Stimulated activated CD8-positive, alpha-beta memory T cell treated with anti-CD3 and anti-CD28 coated beads, Interleukin-15, amount 100 ng/mL, for 1 hour (primary cell): ENCODE results near the gene CCDC24.

ENCODE experiments used
- DNase-seq: peaks from one replicate; pipeline ENCODE4 v3.0.0-alpha.2; 2020; ENCODE audit warnings: low read depth

Gene CCDC24

GRCh38 chr1:44027320-44027719, 35.9 kb downstream of the CCDC24 start:
- no peak for DNase-seq

DNA sequence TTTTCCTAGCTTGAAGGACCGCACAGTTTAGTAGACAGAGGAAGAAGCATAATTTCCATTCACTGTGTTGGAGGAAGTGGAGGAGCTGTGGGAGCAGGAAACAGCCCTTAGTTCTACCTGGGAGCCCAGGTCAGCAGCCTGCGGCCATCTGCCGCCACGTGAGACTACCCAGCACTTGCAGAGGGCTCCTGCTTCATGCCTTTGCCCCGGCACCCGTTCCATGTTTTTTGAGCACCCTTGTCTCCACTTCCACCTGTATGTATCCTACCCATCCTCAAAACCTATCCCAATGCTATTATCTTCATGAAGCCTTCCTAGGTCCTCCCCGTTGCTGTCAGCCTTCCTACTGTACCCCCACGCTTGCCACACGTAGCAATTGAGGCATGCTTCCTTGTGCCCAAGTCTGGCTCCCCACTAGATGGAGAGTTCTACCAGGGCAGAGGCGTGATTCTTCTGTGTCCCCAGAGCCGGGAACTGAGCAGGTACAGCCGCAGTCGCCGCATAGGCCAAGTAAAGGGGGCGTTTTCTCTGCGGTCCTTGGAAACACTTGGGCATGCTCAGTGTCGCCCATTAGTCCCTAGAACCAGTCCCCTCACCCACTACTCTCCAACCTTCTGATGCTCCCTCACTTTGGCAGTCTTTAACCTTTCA, 38.0 kb downstream of the CCDC24 start:
- no peak for DNase-seq

GRCh38 chr1:44029911-44030604, 38.7 kb downstream of the CCDC24 start:
- DNase-seq: peak; percentile 67

DNA sequence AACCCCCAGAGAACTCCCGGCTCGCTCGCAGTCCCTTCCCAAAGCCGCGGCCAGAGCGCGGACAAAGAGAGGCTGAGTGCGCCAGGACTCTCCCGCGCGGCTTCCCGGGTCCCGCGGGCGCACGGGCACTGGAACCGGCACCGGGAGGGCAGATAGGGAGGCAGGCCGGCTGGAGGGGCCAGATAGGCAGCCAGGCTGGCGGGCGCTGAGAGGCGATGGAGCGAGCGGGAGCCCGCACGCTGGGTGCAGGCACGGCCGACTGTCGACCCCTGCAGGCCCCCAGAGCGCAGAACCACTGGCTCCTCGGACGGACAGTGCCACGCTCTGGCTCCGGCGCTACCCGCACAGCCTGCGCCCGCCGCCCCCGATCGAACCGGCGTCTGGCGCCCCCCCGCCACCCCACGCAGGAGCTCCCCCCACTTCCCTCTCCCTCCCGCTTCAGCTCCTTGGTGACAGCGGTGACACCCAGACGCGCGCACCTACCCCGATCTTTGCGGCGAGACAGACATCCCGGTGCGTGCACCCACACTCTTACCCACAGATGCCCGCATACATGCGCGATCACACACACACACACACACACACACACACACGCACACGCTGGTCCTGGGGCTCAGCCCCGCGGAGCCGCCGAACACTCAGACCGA, 39.3 kb downstream of the CCDC24 start:
- DNase-seq: no peak

GRCh38 chr1:44031252-44032169, 40.1 kb downstream of the CCDC24 start, which contains the start of gene SLC6A9:
SLC6A9 (minus strand) TSS chr1:44031462; CDS start chr1:44024277, 7,185 bp downstream.
- no peak for DNase-seq

DNA sequence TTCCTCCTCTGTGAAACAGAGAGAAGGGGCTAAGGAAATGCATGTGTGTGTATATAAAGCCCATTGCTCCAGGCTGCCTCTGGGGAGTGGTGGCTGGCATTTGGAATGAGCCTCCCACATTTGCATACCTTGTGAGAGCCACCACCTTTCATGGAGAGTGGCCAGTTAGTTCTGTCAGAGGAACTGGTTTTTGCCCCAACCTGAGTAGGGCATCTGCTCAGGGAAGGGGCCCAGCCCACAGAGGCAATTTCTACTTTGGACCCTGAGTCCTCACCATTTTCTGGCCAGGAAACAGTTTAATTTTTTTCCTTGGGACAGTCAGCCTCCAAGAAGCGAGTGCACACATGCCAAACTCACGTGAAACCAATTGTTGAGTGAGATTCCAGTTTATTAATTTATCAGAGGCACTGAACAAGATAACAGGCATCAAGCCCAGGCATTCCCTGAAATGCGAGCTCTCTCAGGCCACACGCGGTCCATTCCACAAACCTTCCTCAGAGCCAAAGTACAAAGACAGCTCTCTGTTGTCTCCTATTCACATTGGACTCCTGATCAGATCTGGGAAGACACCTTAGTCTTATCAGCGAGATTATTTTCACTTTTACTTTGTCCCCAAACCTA, 40.9 kb downstream of the CCDC24 start:
- DNase-seq: no peak

- no peak for DNase-seq
These were observed 41.7 kb downstream of the CCDC24 start for GRCh38 chr1:44033041-44033575.

- no peak for DNase-seq
These were observed 42.4 kb downstream of the CCDC24 start for GRCh38 chr1:44033756-44034155.

- DNase-seq: no peak
These were observed 43.0 kb downstream of the CCDC24 start for GRCh38 chr1:44034423-44034822.

DNA sequence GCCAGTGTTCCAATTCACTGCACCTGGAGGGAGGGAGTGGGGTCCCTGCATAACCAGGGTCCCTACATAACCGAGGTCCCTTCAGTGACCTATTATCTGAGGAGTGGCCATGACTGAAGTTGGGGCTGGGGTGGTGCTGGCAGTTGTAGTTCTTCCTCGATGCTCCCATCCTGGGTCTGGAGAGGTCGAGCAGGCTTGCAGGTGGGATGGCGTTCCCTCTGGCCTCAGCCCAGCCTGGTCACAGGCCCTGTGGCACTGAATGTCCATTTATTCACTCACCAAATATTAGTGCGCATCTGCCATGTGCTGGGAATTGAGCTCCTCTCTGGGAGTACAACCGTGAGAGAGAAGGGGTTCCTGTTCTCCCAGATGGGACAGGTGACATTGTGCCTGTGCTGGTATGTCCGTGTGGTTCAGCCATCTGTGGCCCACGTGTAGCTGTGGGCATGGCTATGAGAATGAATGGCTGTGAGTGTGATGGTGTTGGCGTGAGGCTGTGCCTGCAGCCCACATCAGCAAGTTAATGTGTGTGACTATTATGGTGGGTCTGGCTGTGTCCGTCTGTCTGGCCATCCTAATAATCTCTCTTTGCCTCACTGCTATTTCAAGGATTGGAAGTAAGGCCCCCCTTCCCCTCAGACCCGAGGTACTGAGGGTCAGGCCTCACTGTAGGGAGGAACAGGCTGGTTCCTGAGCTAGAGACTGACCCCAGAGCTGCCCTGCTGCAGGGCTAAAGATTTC, 43.7 kb downstream of the CCDC24 start:
- DNase-seq: no peak

DNA sequence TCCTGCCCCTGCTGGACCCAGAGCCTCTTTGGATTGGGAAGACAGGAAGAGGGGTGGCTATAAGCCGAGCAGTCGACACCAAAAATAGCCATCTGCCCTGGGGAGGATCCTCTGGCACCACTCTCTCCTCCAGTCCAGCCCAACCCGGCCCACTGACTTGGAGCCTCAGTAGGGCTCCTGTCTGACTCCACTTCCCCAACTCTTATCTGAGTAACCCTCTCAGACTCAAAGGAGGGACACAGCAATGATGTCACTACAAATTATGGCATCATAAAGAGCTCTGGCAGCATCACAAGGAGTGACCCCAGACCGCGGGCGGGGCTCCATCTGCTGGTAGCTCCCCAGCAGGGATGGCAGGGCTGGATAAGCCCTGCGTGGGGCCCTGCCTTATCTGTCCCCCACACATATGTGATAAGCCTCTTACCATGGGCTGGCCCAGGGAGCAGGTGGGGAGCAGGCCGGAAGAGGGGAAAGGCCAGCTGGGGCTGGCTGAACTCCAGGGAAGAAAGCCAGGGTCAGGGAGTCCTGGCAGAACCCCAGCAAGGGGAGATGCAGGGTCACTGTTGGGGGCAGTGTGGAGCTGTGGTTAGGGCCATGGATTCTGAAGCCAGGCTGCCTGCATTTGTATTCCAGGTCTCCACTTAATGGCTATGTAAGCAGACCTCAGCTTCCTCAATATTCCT, 44.5 kb downstream of the CCDC24 start:
- no peak for DNase-seq

- DNase-seq: peak; percentile 35
These were observed 45.2 kb downstream of the CCDC24 start for GRCh38 chr1:44036409-44037139.

DNA sequence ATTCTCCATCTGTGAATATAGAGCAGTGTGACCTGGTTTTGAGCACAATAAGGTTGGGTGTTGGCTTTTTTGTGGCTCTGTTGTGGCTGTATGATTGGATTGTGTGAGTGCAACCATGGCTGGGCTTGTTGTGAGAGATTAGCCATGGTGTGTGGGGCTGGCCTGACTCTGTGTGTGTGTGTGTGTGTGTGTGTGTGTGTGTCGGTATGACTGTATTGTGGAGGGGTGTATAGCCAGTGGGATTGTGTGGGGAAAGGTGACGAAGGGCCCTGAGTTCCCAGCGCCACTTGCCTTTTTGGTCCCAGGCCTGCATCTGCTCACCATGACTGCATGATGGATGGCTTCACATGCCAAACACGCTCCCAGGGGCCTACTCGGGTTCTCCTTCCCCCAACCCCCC, 45.8 kb downstream of the CCDC24 start:
- no peak for DNase-seq

DNA sequence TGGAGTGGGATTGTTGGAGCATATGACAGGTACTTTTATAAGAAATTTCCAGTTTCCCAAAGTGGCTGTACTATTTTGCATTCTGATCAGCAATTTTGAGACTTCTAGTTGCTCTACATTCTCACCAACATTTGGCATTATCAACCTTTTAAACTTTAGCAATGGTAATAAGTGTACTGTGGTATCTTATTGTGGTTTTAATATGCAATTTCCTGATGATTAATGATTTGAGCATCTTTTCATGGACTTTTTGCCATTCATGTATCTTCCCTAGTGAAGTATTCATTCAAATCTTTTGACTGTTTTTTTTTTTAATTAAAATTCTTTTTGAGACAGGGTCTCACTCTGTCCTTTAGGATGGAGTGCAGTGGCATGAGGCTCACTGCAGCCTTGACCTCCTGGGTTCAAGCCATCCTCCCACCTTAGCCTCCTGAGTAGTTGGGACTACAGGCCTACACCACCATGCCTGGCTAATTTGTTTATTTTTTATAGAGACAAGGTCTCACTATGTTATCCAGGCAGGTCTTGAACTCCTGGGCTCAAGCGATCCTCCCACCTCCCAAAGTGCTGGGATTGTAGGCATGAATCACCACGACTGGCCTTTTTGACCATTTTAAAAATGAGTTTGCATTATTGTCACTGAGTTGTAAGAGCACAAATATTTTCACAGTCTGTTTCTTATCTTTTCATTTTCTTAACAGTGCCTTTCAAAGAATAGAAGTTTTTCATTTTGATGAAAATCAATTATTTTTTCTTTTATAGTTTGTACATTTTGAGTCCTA, 47.7 kb downstream of the CCDC24 start:
- no peak for DNase-seq

DNA sequence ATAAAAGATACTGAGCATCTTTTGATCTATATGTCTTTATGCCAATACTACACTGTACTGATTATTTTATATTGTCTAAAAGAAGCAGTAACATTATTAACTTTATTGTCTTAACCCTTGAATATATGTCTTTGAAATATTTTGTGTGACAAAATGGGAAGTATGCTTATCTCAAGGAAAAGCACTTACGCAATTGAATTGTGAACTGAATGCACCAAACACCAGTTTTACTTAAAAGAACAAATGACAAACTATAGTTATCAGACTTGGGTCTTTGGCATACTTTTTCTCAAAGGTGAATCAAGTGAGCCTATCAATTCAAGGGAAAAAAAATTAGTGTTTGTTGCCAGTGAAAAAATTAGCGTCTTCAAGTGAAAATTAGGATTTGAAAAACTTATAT, 49.0 kb downstream of the CCDC24 start:
- no peak for DNase-seq

- DNase-seq: no peak
These were observed 49.4 kb downstream of the CCDC24 start for GRCh38 chr1:44040846-44041245.

DNA sequence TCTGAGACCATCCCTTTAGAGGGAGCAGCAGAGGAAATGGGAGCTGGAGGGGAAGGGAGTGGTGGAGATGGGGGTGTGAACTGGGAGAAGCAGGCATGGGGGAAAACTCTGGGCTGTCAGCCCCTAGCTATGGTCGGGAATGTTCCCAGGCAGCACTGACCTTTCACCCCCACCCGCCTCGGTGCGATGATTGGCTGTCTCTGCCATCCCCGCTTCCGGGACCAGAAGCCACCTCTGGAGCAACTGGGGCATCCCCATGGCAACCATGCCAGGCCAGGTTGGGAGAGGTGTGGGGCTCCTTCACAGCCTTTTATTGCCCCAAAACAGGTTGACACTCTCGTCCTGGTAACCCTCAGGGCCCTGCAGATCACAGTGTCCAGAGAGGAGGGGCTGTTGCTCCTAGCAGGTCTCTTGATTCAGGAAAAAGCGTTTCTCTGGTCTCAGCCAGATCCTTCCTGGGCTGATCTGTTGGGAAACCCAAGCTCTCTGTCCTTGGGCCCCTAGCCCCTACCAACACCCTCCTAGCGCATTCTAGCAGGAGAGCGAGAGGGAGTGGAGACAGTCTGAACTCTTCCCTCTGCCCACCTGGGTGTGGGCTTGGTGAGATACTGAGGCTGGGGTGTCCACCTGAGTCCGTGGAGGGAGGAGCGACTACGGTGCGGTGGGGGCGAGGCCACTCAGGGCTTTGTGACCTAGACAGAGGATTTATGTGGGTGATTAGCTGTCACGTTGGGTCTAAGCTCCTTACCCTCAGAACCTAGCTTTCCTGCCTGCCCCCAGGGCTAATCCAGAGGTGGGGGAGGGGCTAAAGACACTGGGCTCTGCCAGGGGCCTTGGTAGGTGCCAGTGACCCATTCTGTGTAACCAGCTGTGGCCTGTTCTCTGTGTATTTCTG, 52.0 kb downstream of the CCDC24 start:
- DNase-seq: no peak
